Osteoblast (primary cell): Measurements from ENCODE around the gene FRMD8. TPM values are rescaled to one million over a fixed set of nuclear protein-coding genes. Genes with fewer than 3 reads are reported as not detected.

Experiments
- DNase-seq: peaks from one replicate; pipeline ENCODE4 v3.0.0; 2011; ENCODE audit warnings: low spot score, mixed read lengths; ENCODE audit not compliant: insufficient read length; ENCODE audit errors: missing footprints
- H2AFZ ChIP-seq: 2 replicates; pipeline ENCODE4 v1.6.0; 2011; ENCODE audit warnings: mild to moderate bottlenecking, low read length
- H3K27ac ChIP-seq: 2 replicates; pipeline ENCODE4 v1.5.1; 2011; ENCODE audit warnings: mild to moderate bottlenecking, low read depth, low read length, moderate library complexity
- H3K27me3 ChIP-seq: 2 replicates; pipeline ENCODE4 v1.6.0; 2012; ENCODE audit warnings: mild to moderate bottlenecking, control low read depth, inconsistent platforms, low read length, moderate library complexity; ENCODE audit not compliant: insufficient read depth
- H3K36me3 ChIP-seq: 2 replicates; pipeline ENCODE4 v1.5.1; 2011; ENCODE audit warnings: mild to moderate bottlenecking, low read length, control low read depth, moderate library complexity; ENCODE audit not compliant: insufficient read depth
- H3K4me1 ChIP-seq: 2 replicates; pipeline ENCODE4 v1.5.1; 2011; ENCODE audit warnings: mild to moderate bottlenecking, low read length, control low read depth, moderate library complexity; ENCODE audit not compliant: insufficient read depth
- H3K4me2 ChIP-seq: 2 replicates; pipeline ENCODE4 v1.6.0; 2011; ENCODE audit warnings: mild to moderate bottlenecking, low read length; ENCODE audit not compliant: insufficient read depth
- H3K4me3 ChIP-seq: fragments of 200-600 bp; sonication (generic); 3 replicates; pipeline ENCODE4 v1.5.1; 2012; ENCODE audit warnings: mild to moderate bottlenecking, low read length, inconsistent platforms; ENCODE audit not compliant: insufficient read depth
- H3K79me2 ChIP-seq: 2 replicates; pipeline ENCODE4 v1.6.0; 2012; ENCODE audit warnings: mild to moderate bottlenecking, low read length, control low read depth, inconsistent platforms; ENCODE audit not compliant: insufficient read depth
- H3K9me3 ChIP-seq: 2 replicates; pipeline ENCODE4 v1.5.1; 2011; ENCODE audit warnings: low read depth, low read length, control low read depth
- H4K20me1 ChIP-seq: 2 replicates; pipeline ENCODE4 v1.6.0; 2012; ENCODE audit warnings: mild to moderate bottlenecking, low read length, control low read depth; ENCODE audit not compliant: insufficient read depth
- total RNA-seq: library from RNA; depleted of rRNA; stranded (reverse); fragments of >200 nt; gene quantifications from 2 replicates; pipeline ENCODE4 v1.2.3, GENCODE V29; 2012
- TF ChIP-seq, protein P1 (sequence below): IDR thresholded peaks from 2 replicates; pipeline ENCODE4 v1.5.1; 2011; ENCODE audit warnings: mild to moderate bottlenecking, low read depth, low read length, moderate library complexity; ENCODE audit errors: extremely low read depth

Gene FRMD8
- total RNA-seq, 1 donor = 78.2 TPM

- TF ChIP-seq, protein P1, sequence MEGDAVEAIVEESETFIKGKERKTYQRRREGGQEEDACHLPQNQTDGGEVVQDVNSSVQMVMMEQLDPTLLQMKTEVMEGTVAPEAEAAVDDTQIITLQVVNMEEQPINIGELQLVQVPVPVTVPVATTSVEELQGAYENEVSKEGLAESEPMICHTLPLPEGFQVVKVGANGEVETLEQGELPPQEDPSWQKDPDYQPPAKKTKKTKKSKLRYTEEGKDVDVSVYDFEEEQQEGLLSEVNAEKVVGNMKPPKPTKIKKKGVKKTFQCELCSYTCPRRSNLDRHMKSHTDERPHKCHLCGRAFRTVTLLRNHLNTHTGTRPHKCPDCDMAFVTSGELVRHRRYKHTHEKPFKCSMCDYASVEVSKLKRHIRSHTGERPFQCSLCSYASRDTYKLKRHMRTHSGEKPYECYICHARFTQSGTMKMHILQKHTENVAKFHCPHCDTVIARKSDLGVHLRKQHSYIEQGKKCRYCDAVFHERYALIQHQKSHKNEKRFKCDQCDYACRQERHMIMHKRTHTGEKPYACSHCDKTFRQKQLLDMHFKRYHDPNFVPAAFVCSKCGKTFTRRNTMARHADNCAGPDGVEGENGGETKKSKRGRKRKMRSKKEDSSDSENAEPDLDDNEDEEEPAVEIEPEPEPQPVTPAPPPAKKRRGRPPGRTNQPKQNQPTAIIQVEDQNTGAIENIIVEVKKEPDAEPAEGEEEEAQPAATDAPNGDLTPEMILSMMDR = no peak
- Histone ChIP-seq H3K4me2 (peak overlapping the region; percentile 84), H3K79me2 (peaks cover 99% of the 10 kb centered on the region), H3K4me3 (peak overlapping the region; percentile 77), H2AFZ (no peak overlapping the region), H4K20me1 (peaks cover 97% of the 10 kb centered on the region), H3K27me3 (no peaks in the 10 kb centered on the region), H3K36me3 (peaks cover 72% of the 10 kb centered on the region), H3K27ac (peak overlapping the region; percentile 100), H3K9me3 (no peaks in the 10 kb centered on the region), H3K4me1 (peaks cover 82% of the 10 kb centered on the region)
- DNase-seq = no peak
Observed at GRCh38 chr11:65431451-65432099, 45.1 kb downstream of the FRMD8 start.

DNA sequence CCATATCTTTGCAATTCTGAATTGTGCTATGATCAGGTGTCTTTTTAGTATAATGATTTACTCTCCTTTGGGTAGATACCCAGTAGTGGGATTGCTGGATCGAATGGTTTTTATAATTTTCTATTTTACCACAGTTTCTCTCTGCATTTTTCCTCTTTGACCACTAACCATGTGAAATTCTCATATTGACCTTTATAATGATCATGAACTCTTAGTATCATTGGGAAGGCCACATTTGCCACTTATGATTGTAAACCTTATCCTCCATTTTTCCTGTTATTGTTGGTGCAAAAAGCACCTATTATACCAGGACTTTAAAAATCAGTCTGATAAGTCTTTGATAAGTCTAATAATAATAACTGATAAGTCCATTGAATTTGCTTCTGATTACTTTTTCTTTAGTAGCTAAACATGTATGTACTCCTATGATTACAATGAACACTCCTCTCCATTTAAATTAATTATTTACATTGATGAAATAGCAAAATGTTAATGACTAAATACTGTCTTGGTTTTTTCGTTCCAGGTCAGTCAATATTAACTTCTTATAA lies 45.7 kb downstream of the FRMD8 start:
- no peak for DNase-seq
- Histone ChIP-seq H3K79me2 (peaks cover 97% of the 10 kb centered on the region), H3K4me2 (peak overlapping the region; percentile 84), H3K4me1 (peaks cover 83% of the 10 kb centered on the region), H2AFZ (no peak overlapping the region), H3K4me3 (peak overlapping the region; percentile 77), H3K27ac (peak overlapping the region; percentile 100), H3K36me3 (peaks cover 71% of the 10 kb centered on the region), H3K27me3 (no peaks in the 10 kb centered on the region), H3K9me3 (no peaks in the 10 kb centered on the region), H4K20me1 (peaks cover 94% of the 10 kb centered on the region)
- TF ChIP-seq, protein P1 = no peak

- TF ChIP-seq, protein P1 = peak; percentile 11
- H3K36me3 ChIP-seq = peaks cover 73% of the 10 kb centered on the region
- no peaks in the 10 kb centered on the region for H3K9me3 ChIP-seq
- no peak for DNase-seq
- H3K4me3 ChIP-seq = peak overlapping the region; percentile 77
- no peaks in the 10 kb centered on the region for H3K27me3 ChIP-seq
- H4K20me1 ChIP-seq = peaks cover 94% of the 10 kb centered on the region
- H3K27ac ChIP-seq = peak overlapping the region; percentile 46
- H3K79me2 ChIP-seq = peaks cover 97% of the 10 kb centered on the region
- H3K4me2 ChIP-seq = peak overlapping the region; percentile 84
- H3K4me1 ChIP-seq = peaks cover 83% of the 10 kb centered on the region
- H2AFZ ChIP-seq = no peak overlapping the region
Observed at GRCh38 chr11:65432686-65433582, 46.5 kb downstream of the FRMD8 start.
